GM12801 (cell line): ENCODE results near the gene PLCB1.

Experiments
- CTCF ChIP-seq: IDR thresholded peaks from one replicate; pipeline ENCODE4 v1.5.1; 2011; ENCODE audit warnings: control low read depth; ENCODE audit not compliant: insufficient read length; ENCODE audit errors: extremely low read depth

The PLCB1 gene

GRCh38 chr20:8461186-8461585, 329.1 kb downstream of the PLCB1 start:
- TF ChIP-seq CTCF, result no peak

- no peak for TF ChIP-seq CTCF
Observed at GRCh38 chr20:8464368-8464767, 332.3 kb downstream of the PLCB1 start.

- TF ChIP-seq CTCF, result no peak
Observed at GRCh38 chr20:8470156-8470555, 338.1 kb downstream of the PLCB1 start.

- TF ChIP-seq CTCF, result no peak
Observed at GRCh38 chr20:8471465-8471864, 339.4 kb downstream of the PLCB1 start.

- no peak for TF ChIP-seq CTCF
Observed at GRCh38 chr20:8473459-8473858, 341.4 kb downstream of the PLCB1 start.

GRCh38 chr20:8474027-8474668, 342.1 kb downstream of the PLCB1 start:
- no peak for TF ChIP-seq CTCF

- no peak for TF ChIP-seq CTCF
Observed at GRCh38 chr20:8476021-8476420, 344.0 kb downstream of the PLCB1 start.
